ENCODE measurements around the gene FLT4. TPM values are rescaled to one million over a fixed set of nuclear protein-coding genes. Genes with fewer than 3 reads are reported as not detected.

Gene FLT4
- total RNA-seq, 1 donor from 2014 or later = 2.0 TPM

- H3K27me3 Mint-ChIP-seq = peaks cover 14% of the 10 kb centered on the region
- H3K27ac Mint-ChIP-seq = no peak overlapping the region
- no peak for DNase-seq (ENCODE audit: low spot score, unreplicated experiment)
Measured at GRCh38 chr5:180625791-180626660, 23.4 kb downstream of the FLT4 start.

DNA sequence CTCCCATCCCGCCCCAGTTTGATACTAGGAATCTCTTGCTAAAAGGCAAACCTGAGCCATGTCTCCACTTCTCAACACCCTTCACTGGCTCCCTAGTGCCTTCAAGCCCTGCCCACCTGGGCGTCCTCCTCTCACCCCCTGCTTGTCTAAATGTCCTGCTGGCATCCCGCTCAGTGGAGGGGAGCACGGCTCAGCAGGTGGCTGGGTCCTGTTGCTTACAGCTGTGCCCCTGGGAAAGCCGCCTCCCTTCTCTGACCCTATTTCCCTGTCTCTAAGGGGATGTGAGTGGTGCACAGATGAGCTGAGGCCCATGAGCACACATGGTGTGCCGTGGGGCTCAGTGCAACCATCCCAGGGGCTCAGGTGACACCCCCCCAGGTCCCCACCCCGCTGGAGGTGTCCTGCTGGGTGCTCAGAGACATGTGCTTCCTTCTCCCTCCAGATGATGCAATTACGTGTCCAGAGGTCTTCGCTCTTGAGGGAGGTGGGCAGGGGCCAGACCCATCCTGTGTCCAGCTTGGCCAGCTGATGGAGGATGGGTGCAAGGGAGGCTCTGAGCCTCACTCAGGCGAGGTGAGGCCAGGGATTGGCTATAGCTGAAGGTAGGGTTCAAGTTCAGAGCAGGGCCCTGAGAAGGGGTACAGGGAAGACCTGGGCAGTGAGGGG, 24.1 kb downstream of the FLT4 start:
- H3K4me1 Mint-ChIP-seq (ENCODE audit: low read depth) = no peaks in the 10 kb centered on the region
- no peaks in the 10 kb centered on the region for H3K36me3 Mint-ChIP-seq (ENCODE audit: insufficient read depth)
- peaks cover 19% of the 10 kb centered on the region for H3K27me3 Mint-ChIP-seq
- no peak overlapping the region for H3K4me3 Mint-ChIP-seq (ENCODE audit: low read depth)
- TF ChIP-seq, protein P1, sequence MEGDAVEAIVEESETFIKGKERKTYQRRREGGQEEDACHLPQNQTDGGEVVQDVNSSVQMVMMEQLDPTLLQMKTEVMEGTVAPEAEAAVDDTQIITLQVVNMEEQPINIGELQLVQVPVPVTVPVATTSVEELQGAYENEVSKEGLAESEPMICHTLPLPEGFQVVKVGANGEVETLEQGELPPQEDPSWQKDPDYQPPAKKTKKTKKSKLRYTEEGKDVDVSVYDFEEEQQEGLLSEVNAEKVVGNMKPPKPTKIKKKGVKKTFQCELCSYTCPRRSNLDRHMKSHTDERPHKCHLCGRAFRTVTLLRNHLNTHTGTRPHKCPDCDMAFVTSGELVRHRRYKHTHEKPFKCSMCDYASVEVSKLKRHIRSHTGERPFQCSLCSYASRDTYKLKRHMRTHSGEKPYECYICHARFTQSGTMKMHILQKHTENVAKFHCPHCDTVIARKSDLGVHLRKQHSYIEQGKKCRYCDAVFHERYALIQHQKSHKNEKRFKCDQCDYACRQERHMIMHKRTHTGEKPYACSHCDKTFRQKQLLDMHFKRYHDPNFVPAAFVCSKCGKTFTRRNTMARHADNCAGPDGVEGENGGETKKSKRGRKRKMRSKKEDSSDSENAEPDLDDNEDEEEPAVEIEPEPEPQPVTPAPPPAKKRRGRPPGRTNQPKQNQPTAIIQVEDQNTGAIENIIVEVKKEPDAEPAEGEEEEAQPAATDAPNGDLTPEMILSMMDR (IDR thresholded peaks at IDR 0.05; ENCODE audit: unreplicated experiment) = no peak
- no peaks in the 10 kb centered on the region for H3K9me3 Mint-ChIP-seq (ENCODE audit: low read depth)
- DNase-seq (ENCODE audit: low spot score, unreplicated experiment) = no peak
- H3K27ac Mint-ChIP-seq = no peak overlapping the region

More at GRCh38 chr5:180625791-180626660, 23.4 kb downstream of the FLT4 start:
- H3K9me3 Mint-ChIP-seq (ENCODE audit: low read depth) = no peaks in the 10 kb centered on the region
- TF ChIP-seq, protein P1 (IDR thresholded peaks at IDR 0.05; ENCODE audit: unreplicated experiment) = no peak
- no peaks in the 10 kb centered on the region for H3K36me3 Mint-ChIP-seq (ENCODE audit: insufficient read depth)
- no peak overlapping the region for H3K4me3 Mint-ChIP-seq (ENCODE audit: low read depth)
- H3K4me1 Mint-ChIP-seq (ENCODE audit: low read depth) = no peaks in the 10 kb centered on the region

DNA sequence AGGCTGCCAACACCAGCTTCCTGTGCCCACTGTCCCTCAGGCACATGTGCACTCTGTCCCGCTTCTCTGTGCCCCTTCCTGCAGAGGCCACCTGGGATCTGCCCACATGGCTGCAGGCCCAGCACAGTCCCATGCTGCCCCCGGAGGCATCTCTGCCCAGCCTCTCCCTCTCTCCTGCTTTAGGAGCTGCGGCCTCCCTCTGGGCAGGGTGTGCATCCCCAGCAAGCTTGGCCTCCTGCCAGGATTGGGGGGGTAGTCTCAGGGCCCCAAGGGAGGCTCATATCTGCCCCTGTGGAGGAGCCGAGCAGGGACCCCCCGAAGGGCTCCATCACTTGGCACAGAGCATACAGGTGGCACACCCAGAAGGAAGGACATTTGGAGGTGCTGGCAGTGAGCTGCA, 24.8 kb downstream of the FLT4 start:
- peaks cover 25% of the 10 kb centered on the region for H3K27me3 Mint-ChIP-seq
- no peak overlapping the region for H3K27ac Mint-ChIP-seq
- H3K36me3 Mint-ChIP-seq (ENCODE audit: insufficient read depth) = no peaks in the 10 kb centered on the region
- no peak overlapping the region for H3K4me3 Mint-ChIP-seq (ENCODE audit: low read depth)
- TF ChIP-seq, protein P1 (IDR thresholded peaks at IDR 0.05; ENCODE audit: unreplicated experiment) = no peak
- no peak for DNase-seq (ENCODE audit: low spot score, unreplicated experiment)
- H3K9me3 Mint-ChIP-seq (ENCODE audit: low read depth) = no peaks in the 10 kb centered on the region
- no peaks in the 10 kb centered on the region for H3K4me1 Mint-ChIP-seq (ENCODE audit: low read depth)

GRCh38 chr5:180623844-180624243, 25.6 kb downstream of the FLT4 start:
- Mint-ChIP-seq H3K36me3 (ENCODE audit: insufficient read depth) (no peaks in the 10 kb centered on the region), H3K27me3 (peaks cover 27% of the 10 kb centered on the region), H3K4me1 (ENCODE audit: low read depth) (no peaks in the 10 kb centered on the region), H3K4me3 (ENCODE audit: low read depth) (no peak overlapping the region), H3K27ac (no peak overlapping the region), H3K9me3 (ENCODE audit: low read depth) (no peaks in the 10 kb centered on the region)
- TF ChIP-seq, protein P1 (IDR thresholded peaks at IDR 0.05; ENCODE audit: unreplicated experiment) = no peak
- no peak for DNase-seq (ENCODE audit: low spot score, unreplicated experiment)

- Mint-ChIP-seq H3K4me3 (ENCODE audit: low read depth) (no peak overlapping the region), H3K9me3 (ENCODE audit: low read depth) (no peaks in the 10 kb centered on the region), H3K27ac (no peak overlapping the region), H3K36me3 (ENCODE audit: insufficient read depth) (no peaks in the 10 kb centered on the region), H3K27me3 (peaks cover 29% of the 10 kb centered on the region), H3K4me1 (ENCODE audit: low read depth) (peaks cover under 1% of the 10 kb centered on the region)
- no peak for DNase-seq (ENCODE audit: low spot score, unreplicated experiment)
- TF ChIP-seq, protein P1 (IDR thresholded peaks at IDR 0.05; ENCODE audit: unreplicated experiment) = no peak
Measured at GRCh38 chr5:180623411-180623834, 26.0 kb downstream of the FLT4 start.

Measured in progenitor cell of endocrine pancreas (in vitro differentiated cells).